ENCODE measurements around the gene SLC5A5.

Gene SLC5A5

GRCh38 chr19:17847538-17848366, 24.0 kb upstream of the SLC5A5 start, which contains the start of gene JAK3:
TSS of gene JAK3 (minus strand) at chr19:17847982. CDS start at chr19:17844417, 3,565 bp downstream.
- DNase-seq (ENCODE audit: low read depth), result peak; percentile 78

DNA sequence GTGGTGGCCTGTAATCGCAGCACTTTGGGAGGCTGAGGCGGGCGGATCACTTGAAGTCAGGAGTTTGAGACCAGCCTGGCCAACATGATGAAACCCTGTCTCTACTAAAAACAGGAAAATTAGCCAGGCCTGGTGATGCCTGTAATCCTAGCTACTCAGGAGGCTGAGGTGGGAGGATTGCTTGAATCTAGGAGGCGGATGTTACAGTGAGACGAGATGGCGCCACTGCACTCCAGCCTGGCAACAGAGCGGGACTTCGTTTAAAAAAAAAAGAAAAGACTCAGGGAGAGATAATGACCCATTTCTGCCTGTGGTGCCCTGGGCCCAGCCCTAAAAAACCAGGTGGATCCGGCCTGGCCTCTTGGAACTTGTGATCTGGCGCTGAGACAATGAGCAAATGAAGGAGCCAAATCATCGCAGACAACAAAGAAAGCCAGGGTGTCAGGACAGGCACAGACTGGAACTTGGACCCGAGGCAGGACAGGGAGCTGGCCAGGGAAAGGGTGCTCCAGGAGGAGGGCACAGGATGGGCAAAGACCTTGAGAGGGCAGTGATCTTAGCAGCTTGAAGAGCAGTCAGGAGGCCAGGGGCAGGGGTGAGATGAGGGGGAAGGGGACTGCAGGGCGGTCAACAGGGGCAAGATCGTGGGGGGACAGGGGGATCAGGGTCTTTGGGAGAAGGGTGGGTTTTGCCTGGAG, 23.0 kb upstream of the SLC5A5 start:
- no peak for DNase-seq (ENCODE audit: low read depth)

DNA sequence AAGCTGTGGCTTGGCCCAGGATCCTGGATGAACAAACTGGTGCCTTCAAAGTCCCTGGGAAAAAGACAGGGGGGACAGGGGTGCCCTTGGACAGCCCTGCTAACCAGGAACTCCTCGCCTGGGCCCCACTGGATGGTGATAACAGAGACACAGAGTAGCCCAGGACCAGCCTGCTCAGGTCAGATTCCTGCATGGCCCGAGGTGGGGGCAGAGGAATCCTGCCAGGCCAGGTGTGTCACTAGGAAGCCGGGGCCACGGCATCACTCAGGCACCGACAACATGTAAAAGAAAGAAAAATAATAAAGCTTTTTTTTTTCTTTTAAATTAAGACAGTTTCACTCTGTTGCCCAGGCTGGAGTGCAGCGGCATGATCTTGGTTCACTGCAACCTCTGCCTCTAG, 17.7 kb upstream of the SLC5A5 start:
- DNase-seq (ENCODE audit: low read depth), result no peak

DNA sequence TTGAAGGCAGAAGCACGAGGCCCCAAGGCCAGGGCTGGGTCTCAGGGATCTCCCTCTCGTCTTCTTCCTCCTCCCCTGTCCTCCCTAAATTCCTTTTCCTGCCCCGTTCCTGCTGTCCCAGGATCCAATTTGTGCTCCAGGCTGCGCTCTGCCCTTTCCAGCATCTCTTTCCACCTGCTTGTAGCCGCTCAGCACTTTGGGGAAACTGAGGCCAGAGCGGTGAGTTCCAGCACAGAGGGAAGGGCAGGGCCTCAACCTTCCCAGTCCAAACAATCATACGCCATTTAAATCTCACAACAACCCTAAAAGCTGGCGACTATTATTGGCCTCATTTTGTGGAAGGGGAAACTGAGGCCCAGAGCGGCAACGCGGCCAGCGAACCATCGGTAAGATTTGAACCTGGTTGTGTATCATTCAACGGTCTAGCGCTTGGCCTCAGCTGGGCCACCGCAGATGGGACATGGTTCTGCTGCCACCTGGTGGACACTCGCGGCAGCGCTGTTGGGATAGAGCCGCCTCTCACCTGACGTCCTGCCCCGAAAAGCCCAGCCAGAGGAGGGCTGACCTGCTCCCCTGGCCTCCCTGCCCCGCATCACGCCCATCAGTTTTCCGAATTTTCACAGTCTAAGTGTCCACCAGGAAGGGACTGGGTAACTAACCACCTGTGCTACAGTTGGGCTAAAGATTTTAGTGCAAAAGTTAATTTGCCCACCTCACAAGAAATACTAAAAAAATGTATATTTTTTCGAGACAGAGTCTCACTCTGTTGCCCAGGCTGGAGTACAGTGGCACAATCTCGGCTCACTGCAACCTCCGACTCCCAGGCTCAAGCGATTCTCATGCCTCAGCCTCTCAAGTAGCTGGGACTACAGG, 16.2 kb upstream of the SLC5A5 start:
- peak; percentile 91 for DNase-seq (ENCODE audit: low read depth)

DNA sequence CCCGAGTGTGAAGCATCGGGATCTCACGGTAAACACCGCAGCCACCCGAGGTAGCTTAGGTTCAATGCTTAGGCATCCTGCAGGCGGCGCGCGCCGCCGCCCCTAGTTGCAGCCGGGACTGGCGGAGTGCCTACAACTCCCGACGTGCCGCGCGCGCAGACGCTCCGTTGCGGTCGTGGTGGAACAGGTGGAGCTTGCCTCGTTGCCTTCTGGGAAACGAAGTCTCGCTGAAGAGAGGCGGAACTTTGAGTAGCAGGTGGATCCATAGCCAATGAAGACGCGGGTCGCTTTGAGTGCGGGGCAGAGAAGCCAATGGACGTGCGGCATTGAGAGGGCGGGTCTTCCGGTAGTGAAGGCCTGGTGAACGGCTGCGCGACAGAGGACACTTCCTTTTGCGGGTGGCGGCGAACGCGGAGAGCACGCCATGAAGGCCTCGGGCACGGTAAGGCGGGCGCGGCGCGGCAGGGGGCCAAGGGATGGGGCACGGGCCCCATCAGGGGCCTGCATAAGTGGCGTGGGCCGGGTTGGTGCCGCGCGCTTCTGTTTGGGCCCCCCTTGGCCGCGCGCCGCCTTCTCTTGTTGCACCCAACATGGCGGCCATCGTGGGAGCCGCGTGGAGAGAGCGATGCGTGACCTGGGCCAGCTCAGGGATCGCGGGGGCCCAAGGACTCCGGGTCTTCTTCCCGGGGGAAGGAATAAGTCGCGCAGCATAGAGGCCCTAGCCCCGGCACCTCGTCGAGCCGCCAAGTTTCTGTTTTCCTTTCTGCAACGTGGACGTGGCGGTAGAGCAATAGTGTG, 12.0 kb upstream of the SLC5A5 start, which contains the start of gene RPL18A:
RPL18A (plus strand) TSS at position 378 of the 798 bp plus-strand sequence; CDS start at position 425, 47 bp downstream.
- peak; percentile 98 for DNase-seq (ENCODE audit: low read depth)

- DNase-seq (ENCODE audit: low read depth), result no peak
Measured at GRCh38 chr19:17860331-17860992, 11.3 kb upstream of the SLC5A5 start.

GRCh38 chr19:17860993-17861360, 10.8 kb upstream of the SLC5A5 start:
- DNase-seq (ENCODE audit: low read depth), result no peak

DNA sequence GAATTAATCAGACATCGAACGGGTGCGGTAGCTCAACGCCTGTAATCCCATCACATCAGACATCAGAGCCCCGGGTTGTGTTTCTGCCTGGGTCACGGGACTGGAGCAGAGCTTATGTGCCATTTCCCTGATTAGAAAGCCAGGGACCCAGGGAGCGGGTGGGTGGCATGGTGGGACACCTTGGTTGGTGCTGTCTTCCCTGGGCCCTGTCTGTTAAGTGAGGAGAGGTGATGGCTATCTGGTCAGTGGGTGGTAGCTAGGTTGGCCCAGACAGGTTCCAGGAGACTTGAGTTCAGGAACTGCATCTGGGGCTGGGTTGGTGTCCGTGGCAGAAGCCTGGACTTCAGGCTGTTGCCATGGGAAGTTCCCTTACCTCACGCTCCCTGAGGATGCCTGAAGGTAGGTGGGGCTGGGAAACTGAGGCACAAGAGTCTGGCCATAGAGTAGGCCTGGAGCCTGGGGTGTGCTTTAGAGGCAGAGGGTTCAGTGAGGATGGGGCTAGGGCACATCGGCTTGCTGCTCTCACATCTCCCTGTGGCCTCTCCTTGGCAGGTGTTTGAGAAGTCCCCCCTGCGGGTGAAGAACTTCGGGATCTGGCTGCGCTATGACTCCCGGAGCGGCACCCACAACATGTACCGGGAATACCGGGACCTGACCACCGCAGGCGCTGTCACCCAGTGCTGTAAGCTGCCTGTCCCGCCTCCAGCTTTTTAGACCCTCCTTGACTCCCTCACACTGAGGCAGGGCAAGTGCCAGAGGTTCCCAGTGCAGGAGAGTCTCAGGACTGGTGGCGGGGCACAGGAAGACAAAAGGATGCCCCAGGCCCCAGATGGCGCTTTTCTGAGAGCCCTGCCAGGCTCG, 10.0 kb upstream of the SLC5A5 start:
- no peak for DNase-seq (ENCODE audit: low read depth)

DNA sequence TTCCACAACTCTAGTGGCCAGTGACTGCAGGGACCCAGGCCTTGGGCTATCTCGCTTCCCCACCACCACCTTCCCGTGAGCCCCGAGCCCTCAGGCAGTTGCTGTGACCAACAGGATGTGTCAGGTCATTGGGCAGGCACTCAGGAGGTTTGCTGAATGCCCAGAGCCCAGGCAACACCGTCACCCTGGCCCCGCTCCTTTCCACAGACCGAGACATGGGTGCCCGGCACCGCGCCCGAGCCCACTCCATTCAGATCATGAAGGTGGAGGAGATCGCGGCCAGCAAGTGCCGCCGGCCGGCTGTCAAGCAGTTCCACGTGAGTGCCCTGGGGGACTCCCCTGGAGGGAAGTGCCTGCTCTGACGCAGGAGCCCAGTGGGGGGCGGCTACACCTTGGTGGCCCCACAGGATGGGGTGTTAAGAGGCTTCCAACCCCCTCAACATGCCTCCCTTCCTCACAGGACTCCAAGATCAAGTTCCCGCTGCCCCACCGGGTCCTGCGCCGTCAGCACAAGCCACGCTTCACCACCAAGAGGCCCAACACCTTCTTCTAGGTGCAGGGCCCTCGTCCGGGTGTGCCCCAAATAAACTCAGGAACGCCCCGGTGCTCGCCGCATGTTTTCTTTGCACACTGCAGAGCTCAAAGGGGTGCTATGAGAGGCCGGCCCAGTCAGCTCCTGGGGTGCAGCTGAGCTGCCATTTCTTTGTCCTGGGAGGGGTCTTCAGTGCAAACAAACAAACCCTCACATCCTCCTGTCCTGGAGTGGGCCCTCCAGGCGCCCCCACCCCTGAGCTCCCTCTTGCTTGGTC, 8.8 kb upstream of the SLC5A5 start:
- no peak for DNase-seq (ENCODE audit: low read depth)

DNA sequence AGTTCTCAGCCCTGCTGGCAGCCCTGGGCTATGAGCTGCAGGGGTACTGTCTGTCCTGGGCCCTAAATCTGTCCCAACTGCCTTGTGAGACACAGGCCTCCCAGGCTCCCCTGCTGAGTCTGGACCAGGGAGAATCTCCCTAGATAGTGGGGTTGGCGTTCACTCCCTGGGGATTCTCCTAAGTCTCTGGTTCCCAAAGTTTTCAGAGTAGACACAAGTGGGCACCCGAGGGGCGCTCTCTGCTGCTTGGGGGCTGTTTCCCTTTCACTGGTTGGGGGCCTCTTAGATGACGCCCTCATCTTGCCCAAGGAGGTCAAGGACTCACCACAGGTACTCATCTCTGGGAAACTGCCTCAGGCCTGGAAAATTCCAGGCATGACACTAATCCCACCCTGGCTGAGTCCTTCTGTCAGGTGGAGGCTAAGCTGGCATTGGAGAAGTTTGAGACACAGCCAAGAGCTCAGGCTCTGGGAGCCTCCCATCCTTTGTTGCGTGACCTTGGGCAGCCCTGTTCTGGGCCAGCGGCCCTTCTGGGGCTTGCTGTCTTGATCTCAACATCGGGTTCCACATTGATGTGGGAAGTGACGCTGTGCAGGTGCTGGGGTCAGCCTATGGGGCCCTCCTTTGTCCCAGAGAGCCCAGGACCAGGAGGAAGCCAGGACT, 8.1 kb upstream of the SLC5A5 start:
- no peak for DNase-seq (ENCODE audit: low read depth)

GRCh38 chr19:17865364-17866311, 6.1 kb upstream of the SLC5A5 start:
- no peak for DNase-seq (ENCODE audit: low read depth)

DNA sequence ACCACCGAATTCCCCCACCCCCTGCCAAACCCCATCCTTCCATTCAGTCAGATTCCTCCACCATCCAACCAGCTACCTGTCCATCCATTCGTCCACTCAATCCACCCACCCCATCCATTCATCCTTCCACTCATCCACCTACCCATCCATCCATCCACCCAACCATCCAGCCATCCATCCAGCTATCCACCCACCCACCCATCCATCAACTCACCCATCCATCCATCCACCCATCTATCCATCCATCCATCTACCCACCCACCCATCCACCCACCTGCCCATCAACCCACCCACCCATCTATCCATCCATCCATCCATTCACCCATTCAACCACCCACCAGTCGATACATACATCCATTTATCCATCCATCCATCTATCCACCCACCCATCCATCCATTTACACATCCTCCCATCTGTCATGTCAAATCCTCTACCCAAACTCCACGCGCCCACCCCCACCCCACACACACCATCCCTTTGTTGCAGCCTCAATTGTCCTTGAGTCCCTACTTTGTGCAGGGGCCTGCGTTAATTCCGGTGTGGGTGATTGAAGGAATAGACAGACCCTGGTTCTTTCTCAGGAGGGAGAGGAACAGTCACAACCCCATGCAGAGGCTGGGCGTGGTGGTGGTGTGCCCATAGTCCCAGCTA, 5.3 kb upstream of the SLC5A5 start:
- no peak for DNase-seq (ENCODE audit: low read depth)

GRCh38 chr19:17866964-17867486, 4.7 kb upstream of the SLC5A5 start:
- no peak for DNase-seq (ENCODE audit: low read depth)

- DNase-seq (ENCODE audit: low read depth), result no peak
Measured at GRCh38 chr19:17868669-17869068, 3.1 kb upstream of the SLC5A5 start.

GRCh38 chr19:17869114-17869608, 2.6 kb upstream of the SLC5A5 start:
- no peak for DNase-seq (ENCODE audit: low read depth)
